ENCODE measurements around the gene WNT8A.

DNA sequence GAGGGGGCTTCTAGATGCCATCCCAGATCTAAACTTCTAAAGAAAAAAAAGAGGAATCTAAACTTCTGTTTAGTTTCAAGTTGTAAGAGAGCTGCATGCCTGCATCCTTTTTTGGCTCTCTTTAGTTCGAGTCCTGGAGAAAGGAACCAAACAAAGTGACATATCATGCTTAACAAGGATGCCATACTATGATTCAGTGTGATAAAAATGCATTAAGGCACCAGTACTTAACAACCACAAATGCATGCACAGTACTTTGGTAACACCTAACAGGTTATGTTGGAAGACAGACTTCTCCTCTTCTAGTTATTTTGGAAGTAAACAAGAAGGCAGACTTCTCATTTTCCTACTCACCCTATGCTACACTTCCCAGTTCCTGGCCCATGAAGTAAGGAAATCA, 28.1 kb downstream of the WNT8A start:
- TF ChIP-seq CTCF (IDR thresholded peaks at IDR 0.05) (no peak), REST (IDR thresholded peaks at IDR 0.05; ENCODE audit: insufficient read depth in 1 of 2, low read depth in 2 of 2, low read length in 1 of 2) (no peak), POLR2AphosphoS5 (IDR thresholded peaks at IDR 0.05; ENCODE audit: low read depth, low read length) (no peak), SIN3A (IDR thresholded peaks at IDR 0.05; ENCODE audit: borderline replicate concordance, insufficient read depth, low read depth, low read length) (no peak), TCF7L2 (IDR thresholded peaks at IDR 0.05; ENCODE audit: low read depth, low read length) (no peak)
